Mammary epithelial cell (primary cell): ENCODE data around the gene MAP2K6.

Experiments
- EZH2 ChIP-seq: IDR thresholded peaks from 2 replicates; pipeline ENCODE4 v1.6.1; 2012; ENCODE audit warnings: low read length, inconsistent platforms, borderline replicate concordance
- TF ChIP-seq, protein P1 (sequence below), 2 donors: IDR thresholded peaks in 1 of 2; conservative IDR thresholded peaks in 1 of 2; 2 replicates each; pipeline ENCODE4 v1.5.1; 2011 to 2012; ENCODE audit warnings: inconsistent platforms in 2 of 2, low read length in 2 of 2, mild to moderate bottlenecking in 2 of 2, control low read depth in 1 of 2, low read depth in 1 of 2; ENCODE audit not compliant: insufficient read depth in 1 of 2; ENCODE audit errors: extremely low read depth in 1 of 2

DNA sequence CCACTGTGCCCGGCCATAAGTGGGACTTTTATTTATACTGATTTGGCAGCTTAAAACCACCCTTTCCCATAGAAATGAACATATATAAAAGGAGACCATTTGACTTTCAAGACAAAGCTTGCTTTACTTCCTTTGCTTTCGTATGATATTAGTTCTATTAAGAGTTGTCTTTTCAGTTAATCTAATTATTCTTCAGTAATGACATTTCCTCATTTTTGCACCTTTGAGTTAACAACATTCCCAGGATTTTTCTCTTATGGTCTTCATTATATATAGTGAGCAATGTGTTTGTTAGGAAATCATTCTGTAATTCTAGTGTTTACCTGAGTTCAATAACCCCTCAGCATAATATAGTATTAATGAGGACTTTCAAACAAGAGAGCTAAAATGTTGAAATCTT, 173.8 kb downstream of the MAP2K6 start:
- TF ChIP-seq, protein P1, sequence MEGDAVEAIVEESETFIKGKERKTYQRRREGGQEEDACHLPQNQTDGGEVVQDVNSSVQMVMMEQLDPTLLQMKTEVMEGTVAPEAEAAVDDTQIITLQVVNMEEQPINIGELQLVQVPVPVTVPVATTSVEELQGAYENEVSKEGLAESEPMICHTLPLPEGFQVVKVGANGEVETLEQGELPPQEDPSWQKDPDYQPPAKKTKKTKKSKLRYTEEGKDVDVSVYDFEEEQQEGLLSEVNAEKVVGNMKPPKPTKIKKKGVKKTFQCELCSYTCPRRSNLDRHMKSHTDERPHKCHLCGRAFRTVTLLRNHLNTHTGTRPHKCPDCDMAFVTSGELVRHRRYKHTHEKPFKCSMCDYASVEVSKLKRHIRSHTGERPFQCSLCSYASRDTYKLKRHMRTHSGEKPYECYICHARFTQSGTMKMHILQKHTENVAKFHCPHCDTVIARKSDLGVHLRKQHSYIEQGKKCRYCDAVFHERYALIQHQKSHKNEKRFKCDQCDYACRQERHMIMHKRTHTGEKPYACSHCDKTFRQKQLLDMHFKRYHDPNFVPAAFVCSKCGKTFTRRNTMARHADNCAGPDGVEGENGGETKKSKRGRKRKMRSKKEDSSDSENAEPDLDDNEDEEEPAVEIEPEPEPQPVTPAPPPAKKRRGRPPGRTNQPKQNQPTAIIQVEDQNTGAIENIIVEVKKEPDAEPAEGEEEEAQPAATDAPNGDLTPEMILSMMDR (conservative IDR thresholded peaks at IDR 0.05 in 1 of 2, IDR thresholded peaks at IDR 0.05 in 1 of 2; ENCODE audit: extremely low read depth in 1 of 2, insufficient read depth in 1 of 2, low read depth in 1 of 2, low read length in 2 of 2) = no peak
- no peak for TF ChIP-seq EZH2
